Progenitor cell of endocrine pancreas (in vitro differentiated cells): ENCODE data around the gene APP. TPM values are rescaled to one million over a fixed set of nuclear protein-coding genes. Genes with fewer than 3 reads are reported as not detected.
"Not testable (repeated sequence)": the region's sequence is repeated elsewhere in the genome, so short reads cannot be mapped to it uniquely, and the experiment has no call there.

Experiments used
- DNase-seq: peaks from one replicate; pipeline ENCODE4 v3.0.0; 2021; ENCODE audit warnings: low spot score; ENCODE audit not compliant: unreplicated experiment
- H3K27ac Mint-ChIP-seq: 2 replicates; pipeline ENCODE4 v1.8.0; 2021; ENCODE audit warnings: mild to moderate bottlenecking, moderate library complexity, mixed read lengths
- H3K27me3 Mint-ChIP-seq: 2 replicates; pipeline ENCODE4 v1.8.0; 2021; ENCODE audit warnings: mixed read lengths
- H3K36me3 Mint-ChIP-seq: 2 replicates; pipeline ENCODE4 v1.8.0; 2022; ENCODE audit warnings: mixed read lengths; ENCODE audit not compliant: insufficient read depth
- H3K4me1 Mint-ChIP-seq: 2 replicates; pipeline ENCODE4 v1.8.0; 2021; ENCODE audit warnings: low read depth, mixed read lengths
- H3K4me3 Mint-ChIP-seq: 2 replicates; pipeline ENCODE4 v1.8.0; 2021; ENCODE audit warnings: low read depth, mild to moderate bottlenecking, moderate library complexity, mixed read lengths
- H3K9me3 Mint-ChIP-seq: 2 replicates; pipeline ENCODE4 v1.8.0; 2021; ENCODE audit warnings: low read depth, mixed read lengths
- CTCF ChIP-seq: fragments of 200-600 bp; sonication (generic); IDR thresholded peaks from one replicate; pipeline ENCODE4 v1.5.0; 2021; ENCODE audit warnings: antibody characterized with exemption, mild to moderate bottlenecking; ENCODE audit not compliant: unreplicated experiment
- total RNA-seq: library from RNA; stranded (reverse); gene quantifications from 2 replicates; pipeline ENCODE4 v1.2.1, GENCODE V29; 2021

APP gene
- total RNA-seq, 1 donor from 2014 or later = 631 TPM

DNA sequence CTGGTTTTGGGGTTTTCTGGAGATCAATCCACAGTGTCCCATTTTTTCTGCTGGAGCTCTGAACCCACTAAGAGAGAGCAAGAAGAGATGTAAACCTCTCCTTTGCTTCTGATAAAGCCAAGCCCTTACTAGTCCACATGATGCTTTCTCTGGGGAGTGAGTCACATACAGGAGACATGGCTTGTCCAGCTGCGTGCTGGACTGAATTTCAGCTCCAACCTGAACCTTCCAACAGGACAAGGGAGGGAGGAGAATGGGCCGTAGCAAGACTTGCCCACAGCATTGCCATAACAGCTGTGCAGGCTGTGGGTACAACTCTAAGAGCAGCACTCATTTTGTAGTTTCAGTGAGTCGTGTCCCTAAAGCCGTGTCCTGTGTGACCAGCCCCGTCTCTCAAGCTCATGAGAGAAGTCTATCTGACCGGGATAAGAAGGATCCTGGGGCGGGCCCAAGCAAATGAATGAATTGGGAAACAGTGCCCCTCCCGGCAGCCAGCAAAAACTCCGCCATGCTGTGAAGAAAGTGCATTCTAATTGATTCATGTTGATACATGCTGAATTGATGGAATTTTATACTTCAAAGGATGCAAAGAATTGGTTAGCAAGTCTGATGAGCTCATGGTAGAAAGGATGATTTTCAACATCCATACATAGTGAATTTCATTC is 240.6 kb downstream of the APP start:
- H3K27ac Mint-ChIP-seq = peak overlapping the region; percentile 8
- peaks cover 45% of the 10 kb centered on the region for H3K36me3 Mint-ChIP-seq
- H3K4me1 Mint-ChIP-seq = no peaks in the 10 kb centered on the region
- no peak for TF ChIP-seq CTCF
- no peak overlapping the region for H3K4me3 Mint-ChIP-seq
- H3K9me3 Mint-ChIP-seq = peaks cover 4% of the 10 kb centered on the region
- no peaks in the 10 kb centered on the region for H3K27me3 Mint-ChIP-seq
- no peak for DNase-seq

DNA sequence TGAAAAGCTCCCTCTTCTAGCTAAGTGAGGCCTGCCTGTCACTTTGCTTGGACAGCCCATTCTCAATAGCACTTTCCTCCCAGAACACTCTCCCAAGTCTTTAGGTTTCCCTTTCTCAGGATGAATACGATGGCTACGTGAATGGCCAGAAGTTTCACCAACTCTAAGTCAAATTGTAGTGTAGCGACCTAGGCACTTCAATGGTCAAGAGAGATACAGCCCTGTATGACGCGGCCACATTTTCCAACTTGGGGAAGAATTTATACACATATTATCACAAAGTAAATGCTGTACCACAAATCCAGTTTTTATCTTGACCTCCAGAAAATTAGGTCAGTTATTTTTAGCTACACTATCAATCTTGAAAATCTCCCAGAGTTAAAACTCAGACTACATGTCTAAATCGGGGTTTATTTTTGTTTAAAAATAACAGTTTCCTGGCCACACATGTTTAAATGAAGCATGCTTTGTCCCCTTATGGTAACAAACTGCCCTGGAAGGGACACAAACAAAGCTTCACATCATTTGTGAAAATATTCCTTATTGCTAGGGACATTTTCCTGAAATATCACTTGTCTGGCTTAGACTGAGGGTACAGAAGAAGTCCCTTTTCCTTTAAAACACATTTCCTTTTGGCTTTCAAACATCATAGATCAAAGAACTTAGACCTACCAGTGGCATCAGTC is 243.2 kb downstream of the APP start:
- Mint-ChIP-seq H3K27ac (peak overlapping the region; percentile 45), H3K27me3 (no peaks in the 10 kb centered on the region), H3K4me3 (no peak overlapping the region), H3K4me1 (no peaks in the 10 kb centered on the region), H3K9me3 (peaks cover 6% of the 10 kb centered on the region), H3K36me3 (peaks cover 40% of the 10 kb centered on the region)
- no peak for TF ChIP-seq CTCF
- no peak for DNase-seq

DNA sequence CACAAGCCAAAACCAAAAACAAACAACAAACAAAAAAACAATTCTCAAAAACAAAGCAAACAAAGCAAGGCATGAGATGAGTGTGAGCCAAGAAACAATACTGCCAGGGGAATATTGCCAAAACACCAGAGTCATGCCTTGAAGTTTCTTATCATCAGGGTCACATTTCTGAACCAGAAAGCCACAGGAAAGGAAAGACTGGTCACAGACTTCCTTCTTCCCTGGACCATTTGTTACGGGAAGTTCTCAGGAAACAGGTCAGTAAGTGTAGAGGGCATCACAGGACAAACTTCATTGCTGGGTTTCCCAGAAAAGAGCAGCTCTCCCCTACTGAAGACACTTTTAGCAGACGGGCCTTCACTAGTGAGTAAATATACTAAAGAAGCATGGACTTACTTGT is 244.6 kb downstream of the APP start:
- Mint-ChIP-seq H3K36me3 (peaks cover 32% of the 10 kb centered on the region), H3K4me3 (no peak overlapping the region), H3K4me1 (no peaks in the 10 kb centered on the region), H3K27ac (no peak overlapping the region), H3K27me3 (no peaks in the 10 kb centered on the region), H3K9me3 (peaks cover 6% of the 10 kb centered on the region)
- DNase-seq = no peak
- no peak for TF ChIP-seq CTCF

GRCh38 chr21:25925064-25925800 is 245.3 kb downstream of the APP start:
- H3K27me3 Mint-ChIP-seq = no peaks in the 10 kb centered on the region
- H3K4me3 Mint-ChIP-seq = no peak overlapping the region
- H3K27ac Mint-ChIP-seq = peak overlapping the region; percentile 74
- H3K9me3 Mint-ChIP-seq = peaks cover 6% of the 10 kb centered on the region
- no peak for DNase-seq
- H3K4me1 Mint-ChIP-seq = no peaks in the 10 kb centered on the region
- no peak for TF ChIP-seq CTCF
- peaks cover 31% of the 10 kb centered on the region for H3K36me3 Mint-ChIP-seq

DNA sequence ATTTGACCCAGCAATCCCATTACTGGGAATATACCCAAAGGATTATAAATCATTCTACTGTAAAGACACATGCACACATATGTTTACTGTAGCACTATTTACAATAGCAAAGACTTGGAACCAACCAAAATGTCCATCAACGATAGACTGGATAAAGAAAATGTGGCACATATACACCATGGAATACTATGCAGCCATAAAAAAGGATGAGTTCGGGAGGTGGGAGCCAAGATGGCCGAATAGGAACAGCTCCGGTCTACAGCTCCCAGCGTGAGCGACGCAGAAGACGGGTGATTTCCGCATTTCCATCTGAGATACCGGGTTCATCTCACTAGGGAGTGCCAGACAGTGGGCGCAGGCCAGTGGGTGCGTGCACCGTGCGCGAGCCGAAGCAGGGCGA is 252.4 kb downstream of the APP start:
- not testable (repeated sequence) for H3K27ac Mint-ChIP-seq
- H3K36me3 Mint-ChIP-seq = peaks cover 23% of the 10 kb centered on the region

More for the DNA sequence above, 252.4 kb downstream of the APP start:
- not testable (repeated sequence) for H3K4me3 Mint-ChIP-seq, H3K27me3 Mint-ChIP-seq, DNase-seq, H3K4me1 Mint-ChIP-seq, H3K9me3 Mint-ChIP-seq
